IPS-11a (cell line): ENCODE data around the gene DYSF.
"Not testable (repeated sequence)": the region's sequence is repeated elsewhere in the genome, so short reads cannot be mapped to it uniquely, and the experiment has no call there.

ENCODE experiments used
- H3K4me3 ChIP-seq: one replicate; pipeline ENCODE4 v1.5.1; 2013; ENCODE audit warnings: low read depth, low read length, control low read depth

Gene DYSF

GRCh38 chr2:71469403-71470398, 16.3 kb downstream of the DYSF start:
- H3K4me3 ChIP-seq: no peak overlapping the region

GRCh38 chr2:71471276-71471675, 17.9 kb downstream of the DYSF start:
- H3K4me3 ChIP-seq: no peak overlapping the region

- no peak overlapping the region for H3K4me3 ChIP-seq
These were observed 18.7 kb downstream of the DYSF start for GRCh38 chr2:71472019-71472418.

DNA sequence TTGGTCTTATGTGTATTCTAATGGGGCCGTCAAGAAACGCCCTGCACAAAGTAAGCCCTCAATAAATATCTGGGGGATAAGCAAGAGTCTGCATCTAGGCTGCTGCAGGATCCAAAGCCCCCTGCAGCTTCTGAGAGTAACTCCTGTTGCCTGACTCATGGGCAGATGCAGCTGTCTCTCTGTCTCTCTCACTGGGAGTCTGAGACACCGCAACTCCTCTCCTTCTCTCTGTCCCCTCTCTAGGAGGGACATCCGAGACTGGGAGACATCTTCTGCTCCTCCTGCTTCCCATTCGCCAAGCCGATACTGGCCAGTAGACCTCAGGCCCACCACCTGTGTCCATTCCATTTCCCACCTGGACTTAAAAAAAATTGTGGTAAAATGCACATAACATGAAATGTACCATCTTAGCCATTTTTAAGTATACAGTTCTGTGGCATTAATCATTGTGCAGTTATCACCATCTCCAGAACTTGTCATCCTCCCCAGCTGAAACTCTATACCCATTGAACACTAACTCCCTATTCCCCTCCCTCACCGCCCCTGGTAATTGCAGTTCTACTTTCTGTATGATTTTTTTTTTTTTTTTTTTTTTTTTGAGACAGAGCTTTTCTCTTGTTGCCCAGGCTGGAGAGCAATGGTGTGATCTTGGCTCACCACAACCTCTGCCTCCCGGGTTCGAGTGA, 20.1 kb downstream of the DYSF start:
- no peak overlapping the region for H3K4me3 ChIP-seq

DNA sequence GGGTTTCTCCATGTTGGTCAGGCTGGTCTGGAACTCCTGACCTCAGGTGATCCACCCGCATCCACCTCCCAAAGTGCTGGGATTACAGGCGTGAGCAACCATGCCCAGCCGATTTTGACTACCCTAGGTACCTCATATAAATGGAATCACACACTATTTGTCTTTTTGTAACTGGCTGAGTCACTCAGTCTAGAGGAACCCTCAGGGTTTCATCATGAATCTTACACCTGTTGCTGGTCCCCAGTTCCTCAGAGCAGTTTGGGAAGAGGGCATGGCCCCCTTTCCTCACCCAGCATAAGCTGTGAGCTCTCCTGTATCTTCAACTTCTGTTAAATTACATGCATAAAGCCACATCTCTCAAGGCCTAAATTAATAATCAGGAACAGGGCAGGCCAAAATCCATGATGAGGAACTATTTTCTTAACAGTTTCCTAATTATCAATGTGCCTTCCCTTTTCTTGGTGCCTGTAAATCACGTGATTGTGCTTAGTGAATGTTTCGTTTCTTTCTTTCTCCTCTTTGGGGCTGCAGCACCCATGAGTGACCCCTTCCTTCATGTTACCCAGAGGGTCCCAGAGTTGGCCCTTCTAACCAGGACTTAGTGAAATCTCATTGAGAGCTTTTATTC, 20.9 kb downstream of the DYSF start:
- H3K4me3 ChIP-seq: no peak overlapping the region

GRCh38 chr2:71474744-71475397, 21.5 kb downstream of the DYSF start:
- no peak overlapping the region for H3K4me3 ChIP-seq

DNA sequence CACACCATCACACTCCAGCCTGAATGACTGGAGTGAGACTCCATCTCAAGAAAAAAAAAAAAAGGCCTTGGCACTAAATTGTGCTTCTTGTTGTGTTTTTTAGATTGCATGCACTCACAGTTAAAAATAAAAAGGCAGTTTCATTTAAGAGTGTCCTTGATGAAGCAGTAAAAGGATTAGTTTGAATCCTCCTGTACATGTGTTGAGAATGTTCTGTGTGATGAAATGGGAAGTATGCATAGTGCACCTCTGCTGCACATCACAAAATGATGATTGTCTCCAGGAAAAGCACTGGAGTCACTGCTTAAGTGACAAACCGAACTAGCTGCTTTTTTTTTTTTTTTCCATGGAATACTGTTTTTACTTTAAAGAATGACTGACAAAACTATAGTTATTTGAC, 23.1 kb downstream of the DYSF start:
- H3K4me3 ChIP-seq: no peak overlapping the region

GRCh38 chr2:71477231-71477691, 23.9 kb downstream of the DYSF start:
- H3K4me3 ChIP-seq: no peak overlapping the region

DNA sequence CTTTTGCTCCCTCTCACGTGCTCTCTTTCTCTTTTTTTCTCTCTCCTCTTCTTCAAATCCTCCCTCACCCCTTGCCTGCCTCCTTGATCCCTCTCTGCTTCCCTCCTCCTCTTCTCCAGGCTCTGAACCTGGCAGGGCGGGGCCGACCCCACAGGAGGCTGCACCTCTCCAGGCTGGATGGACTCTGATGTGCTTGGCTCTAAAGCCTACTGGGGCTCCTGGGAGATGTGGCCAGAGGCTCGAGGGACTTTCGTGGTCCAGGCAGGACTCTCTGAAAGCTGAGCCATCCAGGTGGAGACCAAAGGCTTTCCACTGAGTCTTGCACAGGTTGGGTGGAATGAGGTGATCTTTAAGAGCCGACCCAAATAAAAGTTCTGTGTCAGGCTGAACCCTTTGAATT, 25.4 kb downstream of the DYSF start:
- H3K4me3 ChIP-seq: no peak overlapping the region

DNA sequence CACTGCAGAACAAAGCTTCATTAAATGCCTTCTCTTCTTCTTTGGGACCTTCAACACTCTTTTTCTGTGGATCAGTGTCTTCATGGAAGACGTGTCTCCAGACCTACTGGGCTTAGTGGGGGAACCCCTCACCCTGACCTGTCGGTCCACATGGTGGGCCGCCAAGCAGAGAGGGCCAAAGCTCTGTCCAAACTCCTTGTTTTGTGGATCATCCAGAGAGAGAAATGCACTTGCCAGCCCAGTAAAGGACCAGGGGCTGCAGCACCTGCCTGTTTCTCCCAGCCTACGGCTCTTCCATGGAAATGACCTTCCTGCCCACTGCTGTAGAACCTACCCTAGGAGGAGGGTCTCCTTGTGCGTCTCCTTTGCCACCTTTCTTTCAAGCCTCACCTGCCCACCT, 25.9 kb downstream of the DYSF start:
- H3K4me3 ChIP-seq: no peak overlapping the region

- no peak overlapping the region for H3K4me3 ChIP-seq
These were observed 27.8 kb downstream of the DYSF start for GRCh38 chr2:71481111-71481510.

- H3K4me3 ChIP-seq: no peak overlapping the region
These were observed 28.7 kb downstream of the DYSF start for GRCh38 chr2:71482055-71482454.

DNA sequence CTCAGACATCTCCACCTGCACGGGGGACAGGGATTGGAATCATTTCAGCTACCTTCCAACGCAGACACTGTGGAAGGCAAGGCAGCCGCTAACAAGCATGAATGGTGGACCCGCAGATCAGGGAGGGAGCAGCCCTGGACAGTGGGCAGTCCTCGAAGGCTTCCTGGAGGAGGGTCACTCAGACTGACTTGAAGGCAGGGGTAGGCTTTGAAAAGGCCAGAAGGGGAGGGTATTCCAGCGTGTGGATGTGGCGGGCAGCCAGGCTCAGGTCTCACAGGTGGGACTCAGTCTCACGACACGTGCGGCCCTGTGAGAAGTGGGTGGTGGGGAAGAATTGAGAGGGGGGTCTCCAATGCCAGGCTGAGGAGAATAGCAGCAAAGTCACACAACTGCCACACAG, 29.9 kb downstream of the DYSF start:
- H3K4me3 ChIP-seq: no peak overlapping the region

GRCh38 chr2:71484354-71484753, 31.0 kb downstream of the DYSF start:
- no peak overlapping the region for H3K4me3 ChIP-seq

DNA sequence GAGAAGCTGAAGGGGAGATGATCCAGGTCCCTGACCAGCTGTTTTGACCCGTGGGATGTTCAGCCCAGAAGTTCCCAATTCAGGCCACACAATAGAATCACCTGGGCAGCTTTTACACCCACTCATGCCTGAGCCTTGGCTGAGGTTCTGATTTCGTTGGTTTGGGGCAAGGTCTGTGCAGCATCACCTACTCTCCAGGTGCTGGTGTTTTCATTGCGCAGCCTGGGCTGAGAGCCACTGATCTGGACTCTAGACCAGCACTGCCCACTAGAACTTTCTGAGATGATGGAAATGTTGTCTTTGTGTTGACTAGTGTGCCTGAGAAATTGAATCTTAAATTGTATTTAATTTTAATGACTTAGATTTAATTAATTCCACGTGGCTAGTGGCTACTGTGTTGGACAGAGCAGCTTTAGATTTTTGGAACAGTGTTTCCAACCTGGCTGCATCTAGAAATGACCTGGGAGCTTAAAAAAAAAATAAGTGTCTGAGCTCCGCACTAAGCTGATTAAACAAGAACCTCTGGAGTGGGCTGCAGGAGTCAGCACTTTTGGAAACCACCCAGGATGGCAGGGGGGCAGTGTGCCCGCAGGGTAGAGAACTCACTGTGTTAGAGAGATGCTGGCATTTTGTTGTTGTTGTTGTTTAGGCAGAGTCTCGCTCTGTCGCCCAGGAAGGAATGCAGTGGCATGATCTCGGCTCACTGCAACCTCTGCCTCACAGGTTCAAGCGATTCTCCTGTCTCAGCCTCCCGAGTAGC, 33.7 kb downstream of the DYSF start:
- no peak overlapping the region for H3K4me3 ChIP-seq

DNA sequence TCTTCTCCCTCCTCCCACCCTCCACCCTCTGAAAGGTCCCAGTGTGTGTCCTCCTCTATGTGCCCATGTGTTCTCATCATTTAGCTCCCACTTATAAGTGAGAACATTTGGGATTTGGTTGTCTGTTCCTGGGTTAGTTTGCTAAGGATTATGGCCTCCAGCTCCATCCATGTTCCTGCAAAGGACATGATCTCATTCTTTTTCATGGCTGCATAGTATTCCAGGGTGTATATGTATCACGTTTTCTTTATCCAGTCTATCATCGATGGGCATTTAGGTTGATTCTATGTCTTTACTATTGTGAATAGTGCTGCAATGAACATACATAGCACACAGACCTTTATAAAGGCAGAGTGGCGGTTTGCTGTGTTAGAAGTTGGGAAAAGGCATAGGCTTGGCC, 38.2 kb downstream of the DYSF start:
- not testable (repeated sequence) for H3K4me3 ChIP-seq

DNA sequence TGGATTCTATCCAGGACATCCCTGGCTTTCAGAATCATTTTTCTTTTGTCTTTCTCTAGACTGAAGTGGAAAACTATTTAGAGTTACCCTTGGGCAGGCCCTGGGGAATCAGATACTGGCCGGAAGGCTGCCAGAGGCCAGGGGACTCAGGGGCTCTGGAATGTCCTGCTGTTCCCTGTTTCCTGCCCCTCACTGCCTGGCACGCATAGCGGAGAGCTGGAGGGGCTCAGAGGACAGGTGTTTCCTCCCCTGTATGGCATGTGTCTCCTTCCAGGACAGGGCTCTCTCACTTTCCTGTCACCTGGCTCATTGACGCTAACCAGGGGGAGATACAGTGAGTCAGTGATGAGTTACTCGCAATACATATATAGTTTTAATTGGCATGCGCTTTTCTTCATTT, 38.8 kb downstream of the DYSF start:
- H3K4me3 ChIP-seq: no peak overlapping the region

DNA sequence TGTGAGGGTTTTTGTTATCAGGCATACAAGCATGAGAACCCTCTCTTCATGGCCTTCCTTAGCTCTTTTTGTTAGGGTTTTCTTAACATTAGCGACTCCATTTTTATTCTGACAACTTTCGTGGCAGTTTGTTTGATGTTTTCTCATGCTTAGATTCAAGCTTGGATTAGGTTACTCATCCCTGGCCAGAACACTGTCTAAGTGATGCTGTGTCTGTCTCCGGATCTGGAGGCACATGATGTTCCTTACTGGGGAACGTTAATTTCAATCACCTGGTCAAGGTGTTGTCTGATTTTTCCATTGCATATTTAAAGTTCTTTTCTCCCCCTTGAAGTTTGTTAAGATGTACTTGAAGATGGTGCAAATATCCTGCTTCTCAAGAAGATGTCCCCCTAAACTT, 40.7 kb downstream of the DYSF start:
- no peak overlapping the region for H3K4me3 ChIP-seq

DNA sequence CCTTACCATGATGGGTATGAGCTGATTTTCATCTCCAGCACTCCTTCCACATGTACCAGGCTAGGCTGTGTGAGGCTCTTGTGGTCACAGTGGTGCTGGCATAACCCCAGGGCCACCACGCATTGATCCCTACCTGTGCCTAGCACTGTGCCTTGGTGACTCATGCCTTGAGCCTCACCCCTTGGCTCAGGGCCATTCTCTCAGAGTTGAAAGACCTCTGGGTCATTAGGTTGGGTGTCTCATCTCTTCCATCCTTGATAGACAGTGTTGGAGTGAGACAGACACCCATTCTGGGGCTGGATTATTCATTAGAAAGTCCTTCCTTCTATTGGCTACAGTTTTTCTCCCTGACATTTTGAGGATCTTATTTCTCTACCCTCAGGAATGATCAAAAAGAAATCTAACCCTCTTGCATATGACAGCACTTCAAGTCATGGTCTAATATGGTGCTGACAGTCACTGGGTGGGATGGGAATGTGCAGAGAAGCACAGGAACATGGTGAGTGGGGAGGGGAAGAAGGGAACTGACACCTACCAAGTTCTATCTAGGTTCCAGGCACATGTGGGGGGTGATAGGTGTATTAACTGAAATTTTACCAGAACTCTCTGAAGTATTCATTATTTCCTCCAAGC, 41.3 kb downstream of the DYSF start:
- no peak overlapping the region for H3K4me3 ChIP-seq
